ENCODE results near the gene SYNJ2. TPM values are rescaled to one million over a fixed set of nuclear protein-coding genes. Genes with fewer than 3 reads are reported as not detected.

SYNJ2 gene
- total and polyA plus RNA-seq, 5 donors from 2014 or later: 6.4 to 46.3 (median 10.3) TPM

GRCh38 chr6:158113802-158114201 is 132.1 kb downstream of the SYNJ2 start:
- Mint-ChIP-seq H3K36me3 (peaks cover 48% of the 10 kb centered on the region), H3K4me3 (no peak overlapping the region), H3K4me1 (peaks cover 0 to 5% (median 0%) of the 10 kb centered on the region in 4 donors), H3K27ac (peak overlapping the region in 1 of 3 donors; percentile 15), H3K27me3 (no peaks in the 10 kb centered on the region), H3K9me3 (no peaks in the 10 kb centered on the region)
- Histone ChIP-seq H3K27ac (ENCODE audit: insufficient read depth, low read length, poor library complexity, severe bottlenecking) (no peak overlapping the region), H3K9me3 (ENCODE audit: control insufficient read depth in 2 of 2, low read length in 2 of 2) (no peaks in the 10 kb centered on the region), H3K36me3 (ENCODE audit: control insufficient read depth, insufficient read depth, low read length) (peaks cover 21% of the 10 kb centered on the region), H3K4me3 (ENCODE audit: low read depth, low read length) (no peak overlapping the region), H3K27me3 (ENCODE audit: control insufficient read depth, insufficient read depth, low read length) (no peaks in the 10 kb centered on the region), H3K4me1 (ENCODE audit: control insufficient read depth, insufficient read depth, low read length, poor library complexity, severe bottlenecking) (no peaks in the 10 kb centered on the region)
- ATAC-seq (ENCODE audit: low read depth in 2 of 2): no peak
- no peak for DNase-seq

GRCh38 chr6:158115102-158115501 is 133.4 kb downstream of the SYNJ2 start:
- no peak for ATAC-seq (ENCODE audit: low read depth in 2 of 2)
- H3K36me3 Mint-ChIP-seq: peaks cover 41% of the 10 kb centered on the region
- no peaks in the 10 kb centered on the region for H3K4me1 ChIP-seq (ENCODE audit: control insufficient read depth, insufficient read depth, low read length, poor library complexity, severe bottlenecking)

GRCh38 chr6:158115508-158115907 is 133.8 kb downstream of the SYNJ2 start:
- H3K36me3 Mint-ChIP-seq: peaks cover 41% of the 10 kb centered on the region
- H3K4me3 Mint-ChIP-seq: no peak overlapping the region

More at GRCh38 chr6:158115102-158115501, 133.4 kb downstream of the SYNJ2 start:
- no peak overlapping the region for H3K4me3 Mint-ChIP-seq
- no peaks in the 10 kb centered on the region for H3K27me3 ChIP-seq (ENCODE audit: control insufficient read depth, insufficient read depth, low read length)
- H3K9me3 Mint-ChIP-seq: no peaks in the 10 kb centered on the region
- H3K4me1 Mint-ChIP-seq: peaks cover 0 to 5% (median 0%) of the 10 kb centered on the region in 4 donors
- no peaks in the 10 kb centered on the region for H3K27me3 Mint-ChIP-seq
- no peak overlapping the region for H3K4me3 ChIP-seq (ENCODE audit: low read depth, low read length)
- no peaks in the 10 kb centered on the region for H3K9me3 ChIP-seq (ENCODE audit: control insufficient read depth in 2 of 2, low read length in 2 of 2)
- H3K27ac Mint-ChIP-seq: no peak overlapping the region
- H3K27ac ChIP-seq (ENCODE audit: insufficient read depth, low read length, poor library complexity, severe bottlenecking): no peak overlapping the region
- no peak for DNase-seq
- peaks cover 23% of the 10 kb centered on the region for H3K36me3 ChIP-seq (ENCODE audit: control insufficient read depth, insufficient read depth, low read length)

GRCh38 chr6:158118886-158119285 is 137.2 kb downstream of the SYNJ2 start:
- H3K4me1 Mint-ChIP-seq: no peaks in the 10 kb centered on the region
- Histone ChIP-seq H3K4me3 (ENCODE audit: low read depth, low read length) (no peak overlapping the region), H3K27me3 (ENCODE audit: control insufficient read depth, insufficient read depth, low read length) (no peaks in the 10 kb centered on the region), H3K9me3 (ENCODE audit: control insufficient read depth in 2 of 2, low read length in 2 of 2) (no peaks in the 10 kb centered on the region), H3K4me1 (ENCODE audit: control insufficient read depth, insufficient read depth, low read length, poor library complexity, severe bottlenecking) (no peaks in the 10 kb centered on the region), H3K27ac (ENCODE audit: insufficient read depth, low read length, poor library complexity, severe bottlenecking) (no peak overlapping the region), H3K36me3 (ENCODE audit: control insufficient read depth, insufficient read depth, low read length) (peaks cover 11% of the 10 kb centered on the region)
- ATAC-seq (ENCODE audit: low read depth in 2 of 2) (no peak), DNase-seq (no peak)
- H3K9me3 Mint-ChIP-seq: peaks cover 0 to 5% (median 0%) of the 10 kb centered on the region in 7 donors
- no peak overlapping the region for H3K27ac Mint-ChIP-seq
- H3K27me3 Mint-ChIP-seq: no peaks in the 10 kb centered on the region
- no peak overlapping the region for H3K4me3 Mint-ChIP-seq
- peaks cover 29% of the 10 kb centered on the region for H3K36me3 Mint-ChIP-seq

More at GRCh38 chr6:158115508-158115907, 133.8 kb downstream of the SYNJ2 start:
- ATAC-seq (ENCODE audit: low read depth in 2 of 2) (no peak), DNase-seq (no peak)
- H3K36me3 ChIP-seq (ENCODE audit: control insufficient read depth, insufficient read depth, low read length): peaks cover 23% of the 10 kb centered on the region
- peaks cover 0 to 5% (median 0%) of the 10 kb centered on the region in 4 donors for H3K4me1 Mint-ChIP-seq
- H3K9me3 ChIP-seq (ENCODE audit: control insufficient read depth in 2 of 2, low read length in 2 of 2): no peaks in the 10 kb centered on the region
- H3K4me3 ChIP-seq (ENCODE audit: low read depth, low read length): no peak overlapping the region
- no peaks in the 10 kb centered on the region for H3K27me3 ChIP-seq (ENCODE audit: control insufficient read depth, insufficient read depth, low read length)
- H3K9me3 Mint-ChIP-seq: no peaks in the 10 kb centered on the region
- H3K27ac Mint-ChIP-seq: no peak overlapping the region
- no peaks in the 10 kb centered on the region for H3K4me1 ChIP-seq (ENCODE audit: control insufficient read depth, insufficient read depth, low read length, poor library complexity, severe bottlenecking)
- H3K27me3 Mint-ChIP-seq: no peaks in the 10 kb centered on the region
- H3K27ac ChIP-seq (ENCODE audit: insufficient read depth, low read length, poor library complexity, severe bottlenecking): no peak overlapping the region

- Histone ChIP-seq H3K27me3 (ENCODE audit: control insufficient read depth, insufficient read depth, low read length) (no peaks in the 10 kb centered on the region), H3K36me3 (ENCODE audit: control insufficient read depth, insufficient read depth, low read length) (peaks cover 13% of the 10 kb centered on the region), H3K4me3 (ENCODE audit: low read depth, low read length) (no peak overlapping the region), H3K4me1 (ENCODE audit: control insufficient read depth, insufficient read depth, low read length, poor library complexity, severe bottlenecking) (no peaks in the 10 kb centered on the region), H3K9me3 (ENCODE audit: control insufficient read depth in 2 of 2, low read length in 2 of 2) (no peaks in the 10 kb centered on the region), H3K27ac (ENCODE audit: insufficient read depth, low read length, poor library complexity, severe bottlenecking) (no peak overlapping the region)
- no peak for DNase-seq
- H3K9me3 Mint-ChIP-seq: peaks cover 0 to 5% (median 0%) of the 10 kb centered on the region in 7 donors
- H3K36me3 Mint-ChIP-seq: peaks cover 29% of the 10 kb centered on the region
- no peak overlapping the region for H3K27ac Mint-ChIP-seq
- no peak overlapping the region for H3K4me3 Mint-ChIP-seq
- no peaks in the 10 kb centered on the region for H3K4me1 Mint-ChIP-seq
- no peak for ATAC-seq (ENCODE audit: low read depth in 2 of 2)
- H3K27me3 Mint-ChIP-seq: no peaks in the 10 kb centered on the region
These were observed 139.7 kb downstream of the SYNJ2 start for GRCh38 chr6:158121335-158121734.

GRCh38 chr6:158122048-158122447 is 140.4 kb downstream of the SYNJ2 start:
- H3K4me3 Mint-ChIP-seq: no peak overlapping the region
- Histone ChIP-seq H3K4me1 (ENCODE audit: control insufficient read depth, insufficient read depth, low read length, poor library complexity, severe bottlenecking) (no peaks in the 10 kb centered on the region), H3K27ac (ENCODE audit: insufficient read depth, low read length, poor library complexity, severe bottlenecking) (no peak overlapping the region), H3K27me3 (ENCODE audit: control insufficient read depth, insufficient read depth, low read length) (no peaks in the 10 kb centered on the region), H3K36me3 (ENCODE audit: control insufficient read depth, insufficient read depth, low read length) (peaks cover 15% of the 10 kb centered on the region), H3K9me3 (ENCODE audit: control insufficient read depth in 2 of 2, low read length in 2 of 2) (no peaks in the 10 kb centered on the region), H3K4me3 (ENCODE audit: low read depth, low read length) (no peak overlapping the region)
- H3K36me3 Mint-ChIP-seq: peaks cover 25% of the 10 kb centered on the region
- ATAC-seq (ENCODE audit: low read depth in 2 of 2) (no peak), DNase-seq (no peak)
- H3K27ac Mint-ChIP-seq: no peak overlapping the region
- peaks cover 0 to 5% (median 0%) of the 10 kb centered on the region in 7 donors for H3K9me3 Mint-ChIP-seq
- no peaks in the 10 kb centered on the region for H3K27me3 Mint-ChIP-seq
- no peaks in the 10 kb centered on the region for H3K4me1 Mint-ChIP-seq

- Mint-ChIP-seq H3K9me3 (peaks cover 0 to 5% (median 0%) of the 10 kb centered on the region in 7 donors), H3K4me3 (no peak overlapping the region), H3K27ac (no peak overlapping the region), H3K27me3 (no peaks in the 10 kb centered on the region), H3K36me3 (peaks cover 24% of the 10 kb centered on the region), H3K4me1 (no peaks in the 10 kb centered on the region)
- no peak for DNase-seq
- ATAC-seq (ENCODE audit: low read depth in 2 of 2): no peak
- Histone ChIP-seq H3K4me3 (ENCODE audit: low read depth, low read length) (no peak overlapping the region), H3K9me3 (ENCODE audit: control insufficient read depth in 2 of 2, low read length in 2 of 2) (no peaks in the 10 kb centered on the region), H3K36me3 (ENCODE audit: control insufficient read depth, insufficient read depth, low read length) (peaks cover 8% of the 10 kb centered on the region), H3K27me3 (ENCODE audit: control insufficient read depth, insufficient read depth, low read length) (no peaks in the 10 kb centered on the region), H3K4me1 (ENCODE audit: control insufficient read depth, insufficient read depth, low read length, poor library complexity, severe bottlenecking) (no peaks in the 10 kb centered on the region), H3K27ac (ENCODE audit: insufficient read depth, low read length, poor library complexity, severe bottlenecking) (no peak overlapping the region)
These were observed 142.6 kb downstream of the SYNJ2 start for GRCh38 chr6:158124288-158124687.

- Histone ChIP-seq H3K27ac (ENCODE audit: insufficient read depth, low read length, poor library complexity, severe bottlenecking) (no peak overlapping the region), H3K36me3 (ENCODE audit: control insufficient read depth, insufficient read depth, low read length) (peaks cover 8% of the 10 kb centered on the region), H3K4me1 (ENCODE audit: control insufficient read depth, insufficient read depth, low read length, poor library complexity, severe bottlenecking) (no peaks in the 10 kb centered on the region), H3K9me3 (ENCODE audit: control insufficient read depth in 2 of 2, low read length in 2 of 2) (no peaks in the 10 kb centered on the region), H3K4me3 (ENCODE audit: low read depth, low read length) (no peak overlapping the region), H3K27me3 (ENCODE audit: control insufficient read depth, insufficient read depth, low read length) (no peaks in the 10 kb centered on the region)
- Mint-ChIP-seq H3K27ac (no peak overlapping the region), H3K27me3 (no peaks in the 10 kb centered on the region), H3K4me3 (peak overlapping the region in 1 of 4 donors; percentile 13), H3K36me3 (peaks cover 24% of the 10 kb centered on the region), H3K9me3 (peaks cover 0 to 5% (median 0%) of the 10 kb centered on the region in 7 donors), H3K4me1 (no peaks in the 10 kb centered on the region)
- DNase-seq: no peak
- no peak for ATAC-seq (ENCODE audit: low read depth in 2 of 2)
These were observed 143.6 kb downstream of the SYNJ2 start for GRCh38 chr6:158125271-158125670.

All from CD4-positive, CD25-positive, alpha-beta regulatory T cell (primary cell).